HT-29 (cell line): ENCODE measurements around the gene ETV3. TPM values are rescaled to one million over a fixed set of nuclear protein-coding genes. Genes with fewer than 3 reads are reported as not detected.
A peak's percentile ranks its signal among the peaks of the same experiment; 100 is the strongest.

Experiments used
- DNase-seq: peaks from one replicate; pipeline ENCODE4 v3.0.0-alpha.2; 2015; ENCODE audit warnings: low spot score
- total RNA-seq: library from RNA; depleted of rRNA; stranded (reverse); fragments of >200 nt; shearing (Covaris generic); gene quantifications from 2 replicates; pipeline ENCODE4 v1.2.3, GENCODE V29; 2014

ETV3 gene
- total RNA-seq, 1 experiment from 2014 or later, result 9.5 TPM

DNA sequence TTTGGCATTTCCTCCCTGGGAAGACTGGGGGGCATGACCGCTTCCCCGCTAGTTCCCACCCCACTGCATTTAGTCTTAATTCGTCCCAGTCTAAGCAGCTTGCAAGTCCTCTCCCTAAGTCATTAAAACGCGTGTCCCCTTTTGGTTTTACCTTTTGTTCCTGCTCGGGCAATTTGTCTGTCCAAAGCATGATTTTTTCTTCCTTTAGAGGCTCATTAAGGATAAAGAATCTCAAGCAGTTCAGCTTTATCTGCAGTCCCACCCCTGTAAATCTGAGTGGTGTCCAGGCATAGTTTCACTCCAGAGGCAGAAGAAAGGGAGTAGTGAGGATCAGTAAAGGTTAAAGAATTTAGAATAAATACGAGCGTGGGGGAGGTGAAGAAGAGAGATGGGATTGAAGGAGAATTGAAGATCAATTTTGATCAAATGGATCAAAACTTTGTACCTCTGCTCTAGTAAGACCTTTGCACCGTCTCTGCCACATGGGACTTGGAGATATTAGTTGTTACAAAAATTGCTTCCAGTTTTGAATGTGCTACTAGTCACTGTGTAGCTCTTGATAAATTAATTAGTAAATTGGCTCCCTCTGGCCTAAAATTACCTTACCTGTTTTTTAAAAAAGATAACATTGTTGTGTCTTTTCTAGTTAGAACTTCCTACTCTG lies 989 bp upstream of the ETV3 start:
- DNase-seq, result no peak

DNA sequence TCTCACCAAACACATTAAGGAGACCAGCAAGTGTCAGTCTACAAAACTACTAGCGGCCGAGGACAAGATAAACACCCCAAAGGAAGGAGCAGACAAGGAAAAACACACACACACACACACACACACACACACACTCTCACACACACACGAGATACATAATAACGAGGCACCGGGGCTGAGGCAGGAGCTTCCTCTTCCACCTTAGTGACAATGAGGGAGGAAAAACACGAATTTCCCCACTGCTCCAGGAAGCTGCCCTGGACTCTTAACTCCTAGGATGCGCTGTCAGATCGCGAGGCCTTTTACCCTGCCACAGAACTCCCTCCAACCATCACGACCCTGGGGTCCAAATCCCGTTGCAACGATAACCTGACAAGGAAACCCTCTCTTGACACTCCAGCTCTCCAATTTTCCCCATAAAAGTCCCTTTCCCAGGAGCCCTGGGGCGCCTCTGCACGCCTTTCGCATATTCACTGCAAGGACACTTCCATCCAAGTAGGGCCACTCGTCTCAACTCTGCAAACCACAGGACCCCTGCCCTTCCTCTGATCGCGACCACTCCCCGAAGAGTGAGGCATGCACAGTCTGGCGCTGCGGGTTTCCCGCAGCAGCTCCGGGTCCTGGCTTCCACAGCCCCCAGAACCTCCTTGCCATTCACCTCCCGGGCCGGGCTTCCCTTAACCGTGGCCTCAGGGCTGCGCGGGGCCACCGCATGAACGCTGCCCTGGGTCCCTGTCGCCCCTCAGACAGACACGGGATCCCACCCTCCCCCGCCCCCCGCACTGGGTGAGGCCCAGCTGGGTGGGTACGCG lies 581 bp downstream of the ETV3 start:
- peak; percentile 52 for DNase-seq

DNA sequence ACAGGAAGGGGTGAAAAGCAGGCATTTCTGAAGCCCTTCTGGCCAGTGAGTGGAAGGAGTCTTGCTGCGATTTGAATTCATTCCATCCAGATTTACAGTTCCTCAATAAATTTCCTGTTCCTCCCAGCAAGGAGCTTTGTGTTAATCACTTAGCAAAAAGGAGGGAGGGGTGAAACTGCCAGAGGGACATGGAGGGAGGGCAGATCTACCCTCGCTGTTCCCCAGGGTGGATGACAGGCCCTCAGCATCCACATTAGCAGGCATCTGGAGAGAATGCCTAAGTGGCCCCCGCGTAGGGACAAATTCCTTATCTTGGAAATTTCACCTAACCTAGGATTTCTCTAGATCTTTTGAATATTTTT lies 1.2 kb downstream of the ETV3 start:
- DNase-seq, result peak; percentile 43

DNA sequence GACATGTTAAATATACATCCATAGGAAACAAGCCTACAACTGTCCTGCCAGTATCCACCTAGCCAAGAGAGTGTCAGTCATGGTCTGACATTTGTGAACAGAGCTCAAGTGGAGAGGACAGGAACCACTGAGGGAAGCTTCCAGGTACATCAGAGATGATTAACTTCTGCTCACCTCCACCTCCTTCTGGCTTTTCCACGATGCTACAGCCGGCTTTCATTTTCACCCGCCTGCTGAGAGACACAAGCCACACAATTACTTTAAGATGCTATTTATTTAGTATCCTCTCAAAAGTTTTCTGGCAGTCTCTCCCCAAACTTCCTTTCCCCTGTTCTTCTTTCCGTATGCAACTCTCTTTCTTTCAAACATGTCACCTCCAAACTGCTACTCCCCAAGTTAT lies 2.1 kb downstream of the ETV3 start:
- DNase-seq, result peak; percentile 38

DNA sequence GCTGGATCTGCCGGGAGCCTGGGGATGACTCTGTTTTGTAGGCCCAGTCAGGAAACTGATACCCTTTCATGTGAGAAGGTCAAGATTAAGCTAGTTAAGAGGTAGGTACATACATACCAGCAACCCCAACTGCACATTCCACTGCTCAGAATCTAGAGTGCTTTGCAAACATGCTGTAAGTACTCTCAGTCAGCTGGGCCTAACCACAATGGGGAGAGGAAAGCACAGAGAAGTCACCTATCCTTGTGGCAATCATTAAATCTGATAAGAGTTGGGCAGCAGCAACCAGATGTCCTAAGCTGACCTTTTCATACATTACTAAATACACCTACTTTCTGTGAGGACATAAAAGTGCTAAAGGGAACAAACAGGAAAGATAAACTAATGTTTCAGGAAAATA lies 2.5 kb downstream of the ETV3 start:
- DNase-seq, result no peak

DNA sequence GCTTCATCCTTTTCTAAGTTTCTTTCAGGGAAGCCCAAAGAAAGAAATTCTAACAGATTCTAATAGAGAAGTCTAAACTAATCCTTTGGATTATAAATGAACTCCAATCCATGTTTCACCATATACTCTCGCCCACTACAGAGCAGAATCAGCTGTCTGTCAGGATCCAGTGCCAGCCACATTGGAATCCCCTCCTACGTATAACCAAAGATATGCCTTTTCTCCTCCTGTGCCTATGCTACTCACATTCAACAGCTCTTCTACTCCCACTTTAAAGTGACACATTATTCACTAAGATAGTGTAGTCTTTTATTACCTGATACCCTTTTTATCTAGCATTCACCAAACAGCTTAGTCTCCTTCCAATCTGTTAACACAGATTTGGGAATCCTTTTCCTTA lies 3.1 kb downstream of the ETV3 start:
- no peak for DNase-seq

DNA sequence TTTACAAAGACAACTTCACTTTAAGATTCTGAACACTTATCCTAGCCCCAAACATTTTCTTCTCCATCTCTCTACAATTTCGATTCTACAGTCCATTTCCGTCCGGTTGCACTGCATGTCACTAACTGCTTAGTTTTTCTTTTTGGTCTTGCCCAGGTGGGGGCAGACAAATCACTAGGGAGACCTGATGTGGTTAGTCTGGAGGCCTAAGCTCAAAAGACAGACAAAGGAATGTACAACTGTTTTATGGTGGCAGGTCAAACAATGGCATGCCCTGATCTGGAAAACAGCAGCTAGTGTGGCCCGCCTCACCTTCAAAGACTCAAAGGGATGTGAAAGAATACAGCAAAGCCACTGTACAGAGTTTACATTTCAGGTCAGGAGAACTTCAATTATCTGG lies 3.8 kb downstream of the ETV3 start:
- DNase-seq, result no peak

DNA sequence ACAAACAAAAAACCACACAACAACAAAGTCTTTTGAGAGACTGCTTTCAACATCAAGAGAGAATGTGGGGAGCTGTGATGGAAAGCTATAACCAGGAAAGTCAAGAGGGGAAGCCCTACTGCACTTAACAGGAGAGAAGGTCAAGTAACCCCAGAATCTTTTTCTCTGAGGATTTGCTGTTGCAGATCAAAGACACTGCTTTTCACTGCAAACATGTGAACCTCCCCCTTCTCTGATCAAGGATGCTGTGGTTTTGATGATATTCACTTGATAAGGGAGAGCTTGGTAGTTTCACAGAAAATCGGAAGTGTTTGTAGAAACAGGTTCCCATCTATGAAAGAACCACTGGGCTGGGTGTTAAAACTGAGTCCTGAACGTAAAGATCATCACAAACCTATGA lies 4.8 kb downstream of the ETV3 start:
- DNase-seq, result no peak

DNA sequence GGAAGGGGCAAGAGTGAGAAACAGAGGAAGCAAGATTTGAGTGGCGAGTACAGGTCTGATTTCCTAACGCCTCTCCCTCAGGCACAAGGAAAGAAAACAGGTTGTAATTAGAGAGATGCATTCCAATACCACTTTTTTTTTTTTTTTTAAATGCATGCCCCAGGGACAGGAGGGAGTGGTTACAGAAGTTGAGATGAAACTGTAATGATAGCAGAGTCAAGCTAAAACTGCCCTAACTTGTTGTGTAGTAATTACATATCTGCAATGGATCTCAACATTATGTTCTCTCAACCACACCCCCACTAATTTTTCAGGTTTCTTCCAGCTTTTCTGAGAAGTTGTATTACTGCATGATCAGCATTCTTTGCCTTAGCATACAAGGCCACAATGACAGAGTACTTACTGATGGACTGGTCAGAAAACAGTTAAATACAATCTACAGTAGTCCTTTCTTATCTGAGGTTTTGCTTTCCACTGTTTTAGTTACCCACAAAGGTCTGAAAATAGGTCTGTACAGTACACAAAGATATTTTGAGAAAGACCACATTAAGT lies 5.5 kb downstream of the ETV3 start:
- no peak for DNase-seq

DNA sequence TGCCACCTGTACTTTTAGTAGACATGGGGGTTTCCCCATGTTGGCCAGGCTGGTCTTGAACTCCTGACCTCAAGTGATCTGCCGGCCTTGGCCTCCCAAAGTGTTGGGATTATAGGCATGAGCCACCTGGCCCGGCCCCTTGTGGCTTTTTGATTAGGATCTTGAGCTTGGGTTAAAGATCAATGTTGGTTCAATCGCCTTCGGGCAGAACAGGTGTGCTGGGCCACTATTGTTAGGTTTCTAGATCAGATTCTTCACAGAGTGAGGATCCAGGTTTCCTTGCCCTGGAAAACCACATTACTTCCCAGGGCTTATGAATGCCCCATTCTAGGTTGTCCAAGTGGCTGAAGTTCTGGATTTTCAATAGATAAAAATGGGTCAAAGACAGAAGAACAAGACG lies 6.1 kb downstream of the ETV3 start:
- no peak for DNase-seq

DNA sequence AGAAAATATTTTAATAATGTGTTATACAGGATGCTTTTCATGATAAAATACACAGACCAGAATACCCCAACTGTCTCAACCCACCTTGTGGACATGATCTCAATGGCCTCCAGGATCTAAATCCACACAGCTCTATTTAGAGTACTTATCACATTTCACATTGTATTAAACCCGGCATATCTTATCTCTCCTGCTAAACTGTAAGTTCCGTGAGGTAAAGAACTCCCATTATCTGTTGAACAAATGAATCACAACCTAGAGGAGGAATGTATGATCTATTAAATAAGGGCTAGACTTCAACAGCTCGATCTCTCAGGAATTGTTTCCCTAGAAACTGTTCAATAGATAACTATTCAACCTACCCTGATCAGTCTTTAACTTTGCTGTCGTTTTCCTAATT lies 6.9 kb downstream of the ETV3 start:
- DNase-seq, result no peak

DNA sequence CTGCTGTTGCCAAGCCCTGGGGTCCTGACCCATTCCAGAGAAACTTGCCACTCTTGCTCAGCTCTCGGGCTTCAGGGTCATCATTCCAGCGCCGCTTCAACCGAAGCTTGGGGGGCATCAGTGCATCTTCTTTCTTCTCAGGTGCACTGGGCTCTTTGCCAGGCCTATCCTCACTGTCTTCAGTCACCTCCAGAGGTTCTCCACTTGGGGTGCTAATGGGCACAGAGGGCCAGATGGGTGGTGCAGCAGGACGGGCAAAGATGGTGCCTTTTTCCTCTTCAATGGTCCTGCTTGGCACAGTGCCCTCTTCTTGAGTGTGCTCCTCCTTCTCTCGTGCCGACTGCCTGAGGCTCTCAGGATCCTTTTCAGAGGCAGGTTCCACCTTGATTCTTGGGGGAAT lies 13.3 kb downstream of the ETV3 start:
- peak; percentile 32 for DNase-seq

DNA sequence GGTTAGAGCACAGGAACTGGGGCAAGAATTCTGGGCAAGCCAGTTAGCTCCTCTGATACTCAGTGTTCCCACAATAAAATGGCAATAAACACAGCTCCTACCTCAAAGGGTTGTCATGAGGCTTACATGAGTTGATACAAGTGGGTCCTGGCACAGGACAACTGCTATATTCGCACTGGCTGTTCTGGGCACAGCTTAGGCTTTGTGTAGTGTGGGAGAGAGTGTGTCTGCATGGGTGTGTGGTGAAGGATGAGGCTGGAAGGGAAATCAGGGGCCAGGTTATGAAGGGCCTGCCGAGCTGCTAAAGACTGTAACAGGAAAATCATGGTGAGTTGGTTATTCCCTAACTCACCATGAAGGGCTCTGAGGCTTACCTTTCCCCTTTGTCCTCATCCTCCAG lies 18.7 kb downstream of the ETV3 start:
- no peak for DNase-seq

DNA sequence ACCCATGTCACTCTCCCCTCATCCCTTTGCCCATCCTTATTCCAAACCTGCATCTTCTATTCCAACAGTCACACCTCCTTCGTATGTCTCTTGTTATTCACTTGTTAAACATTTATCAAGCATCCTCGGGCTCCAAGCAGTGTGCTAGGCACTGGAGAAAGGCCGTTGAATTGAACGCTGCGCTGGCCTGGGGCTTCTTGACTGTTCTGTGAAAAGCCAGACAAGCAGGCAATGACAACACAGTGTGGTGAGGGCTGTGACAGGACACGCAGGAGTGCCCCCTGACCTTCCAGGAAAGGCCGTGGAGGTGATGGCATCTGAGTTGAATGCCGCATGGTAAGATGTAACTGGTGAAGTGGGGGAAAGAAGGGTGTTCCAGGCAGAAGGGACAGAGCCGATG lies 19.2 kb downstream of the ETV3 start:
- no peak for DNase-seq

DNA sequence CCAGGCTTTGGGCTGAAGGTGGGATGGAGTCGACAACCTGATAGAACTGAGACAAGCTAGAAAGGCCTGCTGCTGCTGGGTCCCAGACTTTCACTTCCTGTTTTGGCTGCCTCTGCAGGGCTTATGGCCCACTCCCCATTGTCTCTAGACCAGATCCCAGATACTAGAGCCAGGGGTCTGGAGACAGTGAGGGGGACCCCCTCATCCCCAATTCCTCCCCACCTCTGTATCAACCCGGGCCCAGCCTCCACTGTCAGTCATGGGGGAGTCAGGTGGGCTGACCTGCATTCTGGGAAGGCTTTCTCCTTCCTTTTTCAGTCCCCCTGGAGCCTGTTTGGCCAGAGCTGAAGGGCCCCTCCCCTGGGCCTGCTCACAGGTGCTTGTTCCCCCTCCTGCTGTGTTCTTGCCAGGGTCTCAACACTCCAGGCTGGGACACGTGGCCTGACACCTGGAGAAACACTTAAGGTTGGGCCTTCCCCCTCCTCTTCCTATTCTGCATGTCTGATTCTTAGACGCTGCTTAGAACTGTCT lies 20.6 kb downstream of the ETV3 start:
- no peak for DNase-seq

DNA sequence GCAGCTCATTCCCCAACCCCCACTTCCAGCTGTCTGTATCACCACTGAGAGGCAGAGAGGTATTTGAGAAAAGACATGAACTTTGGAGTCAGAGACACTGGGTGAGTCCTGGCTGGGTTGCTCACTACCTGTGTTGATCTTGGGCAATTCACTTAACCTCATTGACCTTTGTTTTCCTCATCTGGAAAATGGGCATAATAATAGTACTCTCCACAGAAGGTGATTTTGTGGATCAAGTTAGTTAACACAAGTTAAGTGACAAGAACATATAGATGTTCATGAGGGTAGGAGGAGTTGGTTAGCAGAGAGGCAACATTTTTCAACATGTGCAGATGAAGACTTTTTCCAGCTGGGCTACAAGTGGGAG lies 21.5 kb downstream of the ETV3 start:
- DNase-seq, result no peak

DNA sequence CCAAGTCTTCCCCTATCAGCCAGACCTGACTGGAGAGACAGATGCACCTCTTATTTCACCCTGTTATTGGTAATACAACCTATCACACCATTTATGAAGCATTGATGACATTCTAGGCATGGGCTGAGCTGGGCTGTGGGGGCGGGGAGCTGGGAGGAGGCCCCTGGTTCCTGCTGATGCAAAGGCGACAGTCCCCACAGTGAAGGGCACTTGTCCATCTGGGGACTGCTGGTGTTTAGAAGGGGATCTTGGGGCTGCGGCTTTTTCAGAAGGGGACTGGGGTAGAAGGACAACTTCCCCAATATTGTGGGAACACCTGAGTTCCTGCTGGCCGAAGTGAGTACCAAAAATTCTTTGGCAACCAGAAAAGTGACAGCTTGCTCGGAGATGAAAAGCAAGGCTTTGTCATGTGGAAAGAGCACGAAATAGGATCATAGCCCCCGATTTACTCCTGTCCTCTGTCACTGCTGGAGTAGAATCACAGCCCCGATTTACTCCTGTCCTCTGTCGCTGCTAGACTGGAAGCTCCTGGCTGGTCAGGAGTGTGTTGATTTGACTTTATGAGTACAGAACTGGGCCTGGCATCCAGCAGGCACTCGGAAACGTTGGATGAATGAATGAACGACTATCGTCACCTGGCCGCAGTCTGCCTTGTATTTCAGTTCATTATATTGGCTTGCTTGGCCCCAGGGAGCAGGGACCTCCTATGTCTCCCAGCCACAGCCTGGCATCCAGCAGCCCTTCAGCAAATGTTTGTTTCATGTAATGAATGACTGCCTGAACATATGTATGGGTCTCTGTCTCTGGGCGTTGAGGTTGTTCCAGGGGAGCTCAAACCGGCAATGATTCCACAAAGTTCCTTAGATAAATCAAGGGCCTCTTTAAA lies 22.1 kb downstream of the ETV3 start:
- DNase-seq, result no peak

DNA sequence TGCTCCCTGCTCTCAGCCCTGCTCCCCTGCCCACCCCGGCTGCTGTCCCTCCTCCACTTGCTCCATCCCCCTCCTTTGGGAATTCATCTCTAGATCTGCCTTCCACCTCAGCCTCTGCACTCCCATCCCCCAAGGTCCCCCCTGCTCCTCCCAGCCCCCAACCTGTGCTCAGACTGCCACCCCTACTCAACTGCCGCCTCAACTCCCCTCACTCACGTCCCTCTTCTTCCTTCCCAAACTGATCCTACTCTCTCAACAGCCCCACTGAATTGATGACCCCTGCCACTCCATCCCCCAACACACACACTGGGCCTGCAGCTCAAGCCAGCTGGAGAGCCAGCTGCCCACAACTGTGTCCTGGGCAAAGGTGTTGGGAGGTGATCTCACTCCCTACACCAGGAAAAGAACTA lies 22.8 kb downstream of the ETV3 start:
- no peak for DNase-seq

DNA sequence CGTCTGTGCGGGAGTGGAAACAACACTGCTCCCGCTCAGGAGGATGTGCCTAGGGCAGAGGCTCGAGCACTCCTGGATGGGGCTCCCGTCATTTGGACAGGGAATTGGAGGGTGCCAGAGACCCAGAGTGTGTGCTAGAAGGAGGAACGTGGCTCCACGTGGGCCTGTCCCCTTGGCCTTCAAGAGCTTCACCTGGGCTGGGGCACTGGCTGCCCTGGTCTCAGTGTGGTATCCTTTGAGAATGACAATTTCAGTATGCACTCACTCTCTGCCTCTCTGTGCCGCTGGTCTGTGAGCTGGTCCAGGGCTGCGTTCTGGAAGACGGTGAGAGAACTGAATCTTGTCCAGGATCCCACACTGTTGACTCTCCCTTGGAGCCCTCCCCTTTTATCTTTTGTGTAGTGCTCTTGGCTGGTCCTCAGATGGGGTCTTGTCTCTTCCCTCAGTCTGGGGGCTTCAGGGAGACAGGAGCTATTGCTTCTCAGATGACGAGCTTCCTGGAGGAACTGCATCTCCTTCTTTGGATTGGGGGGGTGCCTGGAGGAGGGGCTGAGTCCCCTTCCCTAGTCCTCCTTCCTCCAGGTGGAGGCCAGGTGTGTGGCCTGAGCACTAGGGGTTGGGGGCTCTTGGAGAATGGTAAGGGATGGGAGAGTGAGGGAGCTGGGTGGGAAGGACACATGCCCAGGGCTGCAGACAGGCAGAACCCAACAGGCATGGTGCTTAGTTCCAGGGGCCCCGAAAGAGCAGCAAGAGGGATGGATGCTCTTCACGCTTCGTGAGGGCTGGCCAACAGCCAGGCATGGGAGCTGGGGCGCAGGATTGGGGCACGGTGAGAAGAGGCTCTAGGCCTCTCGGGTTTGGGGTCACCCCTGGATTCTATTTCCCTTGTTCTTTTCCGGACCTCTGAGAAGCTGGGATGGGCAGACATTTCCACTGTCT lies 23.7 kb downstream of the ETV3 start:
- no peak for DNase-seq

DNA sequence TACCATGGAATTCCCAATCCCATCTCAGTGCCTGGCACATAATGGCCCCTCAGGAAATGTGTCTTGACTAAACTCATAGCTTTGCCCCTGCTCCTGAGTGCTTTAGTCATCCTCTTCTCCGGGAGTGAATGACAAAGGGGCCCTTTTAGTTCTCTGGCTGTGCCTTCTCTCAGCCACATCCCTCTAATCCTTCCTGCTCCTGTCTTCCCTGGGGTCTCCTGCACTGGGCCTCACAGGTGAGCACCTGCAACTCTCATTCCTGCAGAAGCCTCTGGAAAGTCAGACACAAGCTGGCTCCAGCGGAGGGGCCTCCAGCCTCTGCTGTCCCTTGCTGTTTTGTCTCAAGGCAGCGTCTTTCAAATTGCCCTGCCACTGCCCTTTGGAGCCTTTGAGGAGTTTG lies 24.6 kb downstream of the ETV3 start:
- DNase-seq, result no peak

DNA sequence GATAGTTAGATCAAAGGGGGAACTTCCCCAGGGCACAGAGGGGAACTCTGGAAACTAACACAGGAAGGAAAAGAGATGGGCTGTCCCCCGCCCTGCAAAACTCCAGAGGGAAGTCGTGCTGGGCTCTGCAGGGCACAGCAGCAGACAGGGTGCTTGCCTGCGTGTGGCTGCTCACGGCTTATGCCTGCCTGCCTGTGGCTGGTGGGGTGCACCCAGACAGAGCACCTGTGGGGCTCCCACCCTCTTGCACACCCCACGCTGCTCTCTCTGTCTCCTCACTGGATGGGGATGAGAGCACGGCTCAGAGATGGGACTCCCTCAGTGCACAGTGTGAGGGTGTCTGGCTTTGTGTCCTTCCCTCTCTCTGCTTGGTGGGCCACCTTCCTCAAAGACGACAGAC lies 25.1 kb downstream of the ETV3 start:
- no peak for DNase-seq
